Measurements from ENCODE around the gene UBXN7. TPM values are rescaled to one million over a fixed set of nuclear protein-coding genes. Genes with fewer than 3 reads are reported as not detected.
A peak's percentile ranks its signal among the peaks of the same experiment; 100 is the strongest.
"Not testable (repeated sequence)": the region's sequence is repeated elsewhere in the genome, so short reads cannot be mapped to it uniquely, and the experiment has no call there.

UBXN7 gene
- total and polyA plus RNA-seq, 9 of the 15 experiments (the other 6 are each of a cell fraction or from before 2014, with no cell fraction given), result 3.5 to 44.6 (median 13.4) TPM

- TF ChIP-seq SRF (CRISPR knock-in tag; IDR thresholded peaks at IDR 0.05) (0 out of 4 replicates have a peak, but pooled peaks of 1 of the 2 experiments have one; percentile 40), HNRNPH1 (optimal IDR thresholded peaks at IDR 0.05; ENCODE audit: low read depth, low read length) (no peak), JUND (IDR thresholded peaks at IDR 0.05; ENCODE audit: borderline replicate concordance, low read depth, low read length) (peak; percentile 1; the same call in 1 of the 2 replicates), JUND (tag; IDR thresholded peaks at IDR 0.05; ENCODE audit: borderline replicate concordance, low read depth, low read length) (no peak)
Measured at GRCh38 chr3:196317687-196318467, 114.3 kb downstream of the UBXN7 start, which contains the start of gene DYNLT2B (continued).

- H3K27me3 ChIP-seq (ENCODE audit: control insufficient read depth in 2 of 2, insufficient read depth in 2 of 2, low read length in 2 of 2); ATAC-seq; H3K9me3 ChIP-seq (replicated peaks; ENCODE audit: control insufficient read depth, insufficient read depth, low read depth, low read length); BruUV-seq (replicated peaks); in situ Hi-C loops (cut with MboI); H3K9me1 ChIP-seq (ENCODE audit: control insufficient read depth, insufficient read depth, low read length); H4K20me1 ChIP-seq (replicated peaks; ENCODE audit: control insufficient read depth, insufficient read depth, low read length); DNase-seq (ENCODE audit: extremely low read depth in 1 of 4, low spot score in 3 of 4); TF ChIP-seq ZNF740 (tag; IDR thresholded peaks at IDR 0.05); JUND (IDR thresholded peaks at IDR 0.05; ENCODE audit: borderline replicate concordance, low read depth, low read length): not testable (repeated sequence)
- peaks cover 35% of the 10 kb centered on the region; the same call in 2 of the 3 replicates for H3K36me3 ChIP-seq (ENCODE audit: control insufficient read depth, insufficient read depth, low read length)
- H2AFZ ChIP-seq (ENCODE audit: low read depth, low read length), result peak overlapping the region; percentile 99
- peak overlapping the region; percentile 94 for H3K27ac ChIP-seq (ENCODE audit: extremely low read depth, low read depth, low read length)
- intact Hi-C loops (cut with micrococcal nuclease), result loop anchor here (5.0 kb wide), 1 partner anchor 130 kb away; no protein-coding TSS in a partner anchor
- peak overlapping the region; percentile 97 for H3K4me2 ChIP-seq (ENCODE audit: insufficient read depth, low read length)
- H3K4me3 ChIP-seq, result peak overlapping the region; percentile 93
- POLR2A ChIA-PET, result interaction anchor here (0.6 to 2.2 kb wide), 21 partner anchors 7 to 173 kb away, joined by 3 to 14 read pairs (median 4); partner anchors contain the start of gene TM4SF19
- H3K4me1 ChIP-seq (replicated peaks in 1 of 2; ENCODE audit: control insufficient read depth in 2 of 2, insufficient read depth in 2 of 2, low read length in 2 of 2), result peaks cover 4 to 15% of the 10 kb centered on the region in 2 experiments; a peak in 4 of 5 replicates
- peaks cover 16% of the 10 kb centered on the region for H3K79me2 ChIP-seq (ENCODE audit: control insufficient read depth, insufficient read depth, low read length)
- 6% methylated on average over 16 of the region's 17 CpGs for WGBS (ENCODE audit: insufficient coverage, low coverage, missing lambda C conversion rate)
- peak; percentile 49 for FAIRE-seq
- CTCF ChIA-PET (ENCODE audit: low intra/inter-chr PET ratio), result interaction anchor here (0.6 kb wide), 1 partner anchor 33 kb away, joined by 3 read pairs; no protein-coding TSS in a partner anchor
- H3K9ac ChIP-seq (ENCODE audit: insufficient read depth in 1 of 2, low read depth in 2 of 2, low read length in 2 of 2), result peak overlapping the region; percentile 83 to 100
- TF ChIP-seq ZBTB26 (CRISPR knock-in tag; IDR thresholded peaks at IDR 0.05), result 0 out of 2 replicates have a peak, but pooled peaks have one; percentile 46
- 0 out of 2 replicates have a peak, but pooled peaks have one; percentile 16 for TF ChIP-seq ZNF717 (CRISPR knock-in tag; IDR thresholded peaks at IDR 0.05)
- 0 out of 2 replicates have a peak, but pooled peaks have one; percentile 10 for TF ChIP-seq THRAP3 (IDR thresholded peaks at IDR 0.05; ENCODE audit: borderline replicate concordance)
- peak; percentile 40; the same call in 1 of the 2 replicates for TF ChIP-seq ZNF740 (CRISPR knock-in tag; IDR thresholded peaks at IDR 0.05)
- peak; percentile 8; the same call in 1 of the 3 replicates for TF ChIP-seq JUND (tag; IDR thresholded peaks at IDR 0.05; ENCODE audit: borderline replicate concordance, low read depth, low read length)
- peak; percentile 7 for TF ChIP-seq ASH1L (IDR thresholded peaks at IDR 0.05; ENCODE audit: borderline replicate concordance, low read depth, partially characterized antibody)
- peak; percentile 85; the same call in 1 of the 2 replicates for TF ChIP-seq HDAC6 (IDR thresholded peaks at IDR 0.05; ENCODE audit: low read depth, low read length)
- TF ChIP-seq ZNF511 (CRISPR knock-in tag; IDR thresholded peaks at IDR 0.05), result peak; percentile 40; the same call in 1 of the 2 replicates
- TF ChIP-seq RFX7 (CRISPR knock-in tag; IDR thresholded peaks at IDR 0.05), result 0 out of 2 replicates have a peak, but pooled peaks have one; percentile 41
Measured at GRCh38 chr3:196316799-196317686, 115.2 kb downstream of the UBXN7 start.

All from K562 (cell line).